Fibroblast of lung (primary cell): ENCODE measurements around the gene TCF12.

Source experiments
- EZH2 ChIP-seq: IDR thresholded peaks from 2 replicates; pipeline ENCODE4 v1.5.1; 2012; ENCODE audit warnings: low read length, control low read depth, mild to moderate bottlenecking; ENCODE audit errors: missing control alignments
- TF ChIP-seq, protein P1 (sequence below), 2 donors: IDR thresholded peaks in 1 of 2; conservative IDR thresholded peaks in 1 of 2; 1 replicate in 1 of 2; 2 replicates in 1 of 2; pipeline ENCODE4 v1.5.1; 2011 to 2012; ENCODE audit warnings: low read length in 2 of 2, control low read depth in 1 of 2, inconsistent platforms in 1 of 2, low read depth in 1 of 2, mild to moderate bottlenecking in 1 of 2

DNA sequence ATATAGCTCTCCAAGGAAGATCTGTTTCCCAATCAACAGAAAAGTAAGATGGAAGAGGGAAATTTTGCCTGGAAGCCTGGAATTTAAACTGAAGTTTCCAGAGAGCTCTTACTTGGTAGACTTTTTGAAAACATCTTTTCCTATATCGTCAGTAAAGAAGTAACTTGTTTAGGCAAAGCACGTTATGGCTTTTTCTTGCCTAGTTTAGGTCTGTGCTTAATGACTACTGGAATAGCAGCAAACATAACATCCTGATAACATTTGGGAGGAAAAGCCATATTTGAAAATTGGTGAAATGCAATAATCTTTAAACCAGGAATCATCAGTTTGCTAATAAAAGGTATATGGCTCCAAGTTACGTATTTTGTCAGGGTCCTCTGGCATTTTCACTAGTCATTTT is 297.4 kb downstream of the TCF12 start:
- TF ChIP-seq, protein P1, sequence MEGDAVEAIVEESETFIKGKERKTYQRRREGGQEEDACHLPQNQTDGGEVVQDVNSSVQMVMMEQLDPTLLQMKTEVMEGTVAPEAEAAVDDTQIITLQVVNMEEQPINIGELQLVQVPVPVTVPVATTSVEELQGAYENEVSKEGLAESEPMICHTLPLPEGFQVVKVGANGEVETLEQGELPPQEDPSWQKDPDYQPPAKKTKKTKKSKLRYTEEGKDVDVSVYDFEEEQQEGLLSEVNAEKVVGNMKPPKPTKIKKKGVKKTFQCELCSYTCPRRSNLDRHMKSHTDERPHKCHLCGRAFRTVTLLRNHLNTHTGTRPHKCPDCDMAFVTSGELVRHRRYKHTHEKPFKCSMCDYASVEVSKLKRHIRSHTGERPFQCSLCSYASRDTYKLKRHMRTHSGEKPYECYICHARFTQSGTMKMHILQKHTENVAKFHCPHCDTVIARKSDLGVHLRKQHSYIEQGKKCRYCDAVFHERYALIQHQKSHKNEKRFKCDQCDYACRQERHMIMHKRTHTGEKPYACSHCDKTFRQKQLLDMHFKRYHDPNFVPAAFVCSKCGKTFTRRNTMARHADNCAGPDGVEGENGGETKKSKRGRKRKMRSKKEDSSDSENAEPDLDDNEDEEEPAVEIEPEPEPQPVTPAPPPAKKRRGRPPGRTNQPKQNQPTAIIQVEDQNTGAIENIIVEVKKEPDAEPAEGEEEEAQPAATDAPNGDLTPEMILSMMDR (conservative IDR thresholded peaks at IDR 0.05 in 1 of 2, IDR thresholded peaks at IDR 0.05 in 1 of 2; ENCODE audit: low read depth in 1 of 2, low read length in 2 of 2), result no peak
- no peak for TF ChIP-seq EZH2
